Choroid plexus epithelial cell (primary cell): Measurements from ENCODE around the gene UNC5B.

Experiments
- DNase-seq: peaks from one replicate; pipeline ENCODE4 v3.0.0-alpha.2; 2010; ENCODE audit warnings: low read depth
- H3K4me3 ChIP-seq: 2 replicates; pipeline ENCODE4 v1.5.1; 2011; ENCODE audit warnings: low read depth, mild to moderate bottlenecking, control low read depth, low read length, moderate library complexity
- CTCF ChIP-seq: conservative IDR thresholded peaks from 2 replicates; pipeline ENCODE4 v1.5.1; 2011; ENCODE audit warnings: low read depth, mild to moderate bottlenecking, control low read depth, inconsistent platforms, low read length, moderate library complexity

The UNC5B gene

GRCh38 chr10:71265201-71265575 lies 52.8 kb downstream of the UNC5B start:
- DNase-seq, result no peak

GRCh38 chr10:71265618-71266146 lies 53.3 kb downstream of the UNC5B start:
- no peak for TF ChIP-seq CTCF

More at GRCh38 chr10:71265201-71265575, 52.8 kb downstream of the UNC5B start:
- TF ChIP-seq CTCF, result no peak
- no peak overlapping the region for H3K4me3 ChIP-seq

GRCh38 chr10:71266147-71266917 lies 54.0 kb downstream of the UNC5B start:
- no peak overlapping the region for H3K4me3 ChIP-seq
- peak; percentile 91 for DNase-seq
- TF ChIP-seq CTCF, result no peak

More at GRCh38 chr10:71265618-71266146, 53.3 kb downstream of the UNC5B start:
- H3K4me3 ChIP-seq, result no peak overlapping the region
- DNase-seq, result no peak

- no peak overlapping the region for H3K4me3 ChIP-seq
- TF ChIP-seq CTCF, result no peak
- no peak for DNase-seq
Measured at GRCh38 chr10:71266918-71267442, 54.6 kb downstream of the UNC5B start.

GRCh38 chr10:71267508-71268240 lies 55.3 kb downstream of the UNC5B start:
- TF ChIP-seq CTCF, result no peak

GRCh38 chr10:71268247-71268691 lies 55.9 kb downstream of the UNC5B start:
- DNase-seq, result peak; percentile 66
- peak; percentile 88 for TF ChIP-seq CTCF
- H3K4me3 ChIP-seq, result no peak overlapping the region

More at GRCh38 chr10:71267508-71268240, 55.3 kb downstream of the UNC5B start:
- DNase-seq, result no peak
- no peak overlapping the region for H3K4me3 ChIP-seq
